ENCODE results near the gene KRT80. TPM values are rescaled to one million over a fixed set of nuclear protein-coding genes. Genes with fewer than 3 reads are reported as not detected.

The KRT80 gene
- total RNA-seq, 1 donor = under 0.01 TPM

DNA sequence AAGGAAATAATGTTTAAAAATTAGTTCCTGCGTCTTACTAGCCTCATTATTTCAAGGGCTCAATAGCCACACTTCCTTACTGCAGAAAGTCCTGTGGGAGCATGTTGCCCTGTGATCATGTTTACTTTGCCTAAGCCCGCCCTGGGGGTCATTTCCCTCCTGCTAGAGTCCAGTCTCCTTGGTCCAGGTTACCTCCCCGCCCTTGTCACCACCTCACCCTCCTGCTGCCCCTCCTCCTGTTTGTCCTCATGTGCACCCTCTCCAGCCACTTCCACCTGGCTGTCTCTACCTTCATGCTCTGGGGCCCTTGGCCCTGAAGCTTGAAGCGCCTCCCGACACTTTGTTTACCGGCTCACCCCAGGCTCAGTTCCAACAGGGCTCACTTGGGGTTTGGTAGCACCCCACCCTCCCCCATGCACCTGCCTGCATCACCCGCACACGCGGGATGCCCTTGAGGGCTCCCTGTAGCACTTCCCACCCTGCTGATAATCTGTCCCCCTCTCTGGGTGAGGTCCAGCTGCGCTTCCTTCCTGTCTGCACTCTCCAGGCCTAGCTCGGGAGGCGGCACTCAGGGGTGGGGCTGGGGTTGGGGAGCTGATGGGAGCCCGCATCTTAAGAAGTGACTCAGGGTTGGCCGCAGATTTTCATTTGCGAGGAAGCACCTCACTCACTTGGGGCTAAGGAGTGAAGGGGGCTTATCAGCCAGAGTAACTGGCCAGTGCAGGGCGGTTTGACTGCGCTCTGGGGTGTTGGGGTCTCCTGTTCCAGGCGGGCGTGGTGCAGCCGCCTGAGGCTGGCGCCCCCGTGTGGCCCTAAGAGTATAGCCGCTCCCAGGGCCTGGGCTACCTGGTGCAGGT lies 72.2 kb downstream of the KRT80 start:
- peak; percentile 25 to 67 (median 57) for DNase-seq (ENCODE audit: low read depth in 2 of 3, low spot score in 2 of 3)

Other genes with a start within 250 kb of the KRT80 start
- 11.8 TPM for gene ACVR1B, start 240.3 kb downstream of the KRT80 start, total RNA-seq
- gene TAMALIN, start 185.1 kb downstream of the KRT80 start, total RNA-seq = 26.7 TPM
- 33.1 TPM for gene NR4A1, start 140.6 kb downstream of the KRT80 start, total RNA-seq
- 35.8 TPM for gene ATG101, start 122.0 kb downstream of the KRT80 start, total RNA-seq
- under 0.01 TPM for gene SMIM41, start 112.3 kb downstream of the KRT80 start, total RNA-seq
- gene KRT7, start 41.2 kb upstream of the KRT80 start, total RNA-seq = 3.8 TPM
- gene KRT86, start 82.6 kb upstream of the KRT80 start, total RNA-seq = under 0.01 TPM
- 2.7 TPM for gene KRT81, start 99.5 kb upstream of the KRT80 start, total RNA-seq
- not detected for gene KRT83, start 129.4 kb upstream of the KRT80 start, total RNA-seq
- gene KRT85, start 175.5 kb upstream of the KRT80 start, total RNA-seq = not detected
- not detected for gene KRT84, start 193.6 kb upstream of the KRT80 start, total RNA-seq
- not detected for gene KRT82, start 214.3 kb upstream of the KRT80 start, total RNA-seq
- gene KRT75, start 242.4 kb upstream of the KRT80 start, total RNA-seq = not detected